HCT116 (cell line): ENCODE results near the gene TNNI2.

Source experiments
- CTCF ChIP-seq, 3 experiments: fragments of 200-600 bp in 1 of 3; sonication (generic) in 1 of 3; IDR thresholded peaks in 2 of 3; conservative IDR thresholded peaks in 1 of 3; 2 replicates each; pipeline ENCODE4 v1.5.1; 2012 to 2017; ENCODE audit warnings: low read depth in 2 of 3, low read length in 2 of 3, antibody characterized with exemption in 1 of 3, borderline replicate concordance in 1 of 3, control low read depth in 1 of 3, mild to moderate bottlenecking in 1 of 3, mixed read lengths in 1 of 3, mixed run types in 1 of 3, moderate library complexity in 1 of 3; ENCODE audit not compliant: insufficient read depth in 1 of 3
- EZH2 ChIP-seq: fragments of 200-600 bp; sonication (generic); IDR thresholded peaks from 2 replicates; pipeline ENCODE4 v1.6.1; 2017; ENCODE audit warnings: antibody characterized with exemption, mixed run types
- EZH2phosphoT487 ChIP-seq: fragments of 200-600 bp; IDR thresholded peaks from 2 replicates; pipeline ENCODE4 v1.6.1; 2018; ENCODE audit warnings: antibody characterized with exemption, borderline replicate concordance
- MAX ChIP-seq: IDR thresholded peaks from 2 replicates; pipeline ENCODE4 v1.6.1; 2012
- POLR2AphosphoS5 ChIP-seq: IDR thresholded peaks from 2 replicates; pipeline ENCODE4 v1.6.1; 2011; ENCODE audit warnings: mild to moderate bottlenecking, low read depth, low read length, moderate library complexity
- RAD21 ChIP-seq: IDR thresholded peaks from 2 replicates; pipeline ENCODE4 v1.6.1; 2012; ENCODE audit warnings: low read depth, mild to moderate bottlenecking
- SP1 ChIP-seq: IDR thresholded peaks from 2 replicates; pipeline ENCODE4 v1.6.1; 2012; ENCODE audit warnings: low read depth
- YY1 ChIP-seq: IDR thresholded peaks from 2 replicates; pipeline ENCODE4 v1.6.1; 2011; ENCODE audit warnings: low read length, low read depth, moderate library complexity, mild to moderate bottlenecking; ENCODE audit not compliant: insufficient replicate concordance; ENCODE audit errors: extremely low read depth
- ZFX ChIP-seq: fragments of 450-650 bp; IDR thresholded peaks from 2 replicates; pipeline ENCODE4 v1.6.1; 2017

- TF ChIP-seq EZH2, result no peak
- TF ChIP-seq MAX, result no peak
- TF ChIP-seq CTCF (IDR thresholded peaks at IDR 0.05 in 2 of 3, conservative IDR thresholded peaks at IDR 0.05 in 1 of 3; ENCODE audit: borderline replicate concordance in 1 of 3, insufficient read depth in 1 of 3, low read depth in 2 of 3, low read length in 2 of 3), result no peak
- no peak for TF ChIP-seq RAD21
- TF ChIP-seq ZFX, result no peak
- no peak for TF ChIP-seq POLR2AphosphoS5
- TF ChIP-seq EZH2phosphoT487, result no peak
- TF ChIP-seq SP1, result no peak
- no peak for TF ChIP-seq YY1
These were observed 35.5 kb upstream of the TNNI2 start for GRCh38 chr11:1803246-1803645.
